ENCODE measurements around the gene FLACC1.
A peak's percentile ranks its signal among the peaks of the same experiment; 100 is the strongest.

The FLACC1 gene

DNA sequence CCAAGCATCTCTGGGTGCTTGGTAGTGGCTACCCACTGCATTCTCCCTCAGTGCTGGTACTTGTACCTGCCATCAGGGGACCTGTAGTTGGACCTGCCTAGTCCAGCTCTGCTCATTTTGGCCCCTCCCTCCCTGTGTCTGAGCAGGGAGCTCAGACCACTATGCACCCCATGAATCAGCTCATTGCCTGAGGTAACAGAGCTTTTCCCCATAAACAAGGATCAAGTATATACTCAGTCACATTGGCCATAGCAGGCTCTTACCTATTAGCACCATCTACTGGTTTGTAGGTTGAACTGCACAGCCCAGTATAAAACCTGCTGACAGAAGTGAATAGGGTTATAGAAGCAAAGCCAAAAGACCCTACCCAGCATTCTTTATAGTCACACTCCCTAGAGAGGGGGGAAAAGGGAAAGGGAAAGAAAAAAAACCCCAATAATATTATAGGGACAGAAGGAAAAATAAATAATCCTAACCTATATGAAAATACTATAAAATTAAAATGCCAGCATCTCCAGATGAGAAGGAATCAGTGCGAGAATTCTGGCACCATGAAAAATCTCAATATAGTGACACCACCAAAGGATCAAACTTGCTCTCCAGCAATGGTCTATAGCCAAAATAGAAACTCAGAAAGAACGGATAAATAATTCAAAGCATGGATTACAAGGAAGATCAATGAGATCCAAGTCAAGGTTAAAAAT is 6.9 kb upstream of the FLACC1 start:
- in situ Hi-C loops (cut with MboI; ENCODE audit: low sequenced_read_pairs, unreplicated experiment), result loop anchor here (5.0 kb wide), 1 partner anchor 127 kb away; no protein-coding TSS in a partner anchor
- TF ChIP-seq, protein P1, sequence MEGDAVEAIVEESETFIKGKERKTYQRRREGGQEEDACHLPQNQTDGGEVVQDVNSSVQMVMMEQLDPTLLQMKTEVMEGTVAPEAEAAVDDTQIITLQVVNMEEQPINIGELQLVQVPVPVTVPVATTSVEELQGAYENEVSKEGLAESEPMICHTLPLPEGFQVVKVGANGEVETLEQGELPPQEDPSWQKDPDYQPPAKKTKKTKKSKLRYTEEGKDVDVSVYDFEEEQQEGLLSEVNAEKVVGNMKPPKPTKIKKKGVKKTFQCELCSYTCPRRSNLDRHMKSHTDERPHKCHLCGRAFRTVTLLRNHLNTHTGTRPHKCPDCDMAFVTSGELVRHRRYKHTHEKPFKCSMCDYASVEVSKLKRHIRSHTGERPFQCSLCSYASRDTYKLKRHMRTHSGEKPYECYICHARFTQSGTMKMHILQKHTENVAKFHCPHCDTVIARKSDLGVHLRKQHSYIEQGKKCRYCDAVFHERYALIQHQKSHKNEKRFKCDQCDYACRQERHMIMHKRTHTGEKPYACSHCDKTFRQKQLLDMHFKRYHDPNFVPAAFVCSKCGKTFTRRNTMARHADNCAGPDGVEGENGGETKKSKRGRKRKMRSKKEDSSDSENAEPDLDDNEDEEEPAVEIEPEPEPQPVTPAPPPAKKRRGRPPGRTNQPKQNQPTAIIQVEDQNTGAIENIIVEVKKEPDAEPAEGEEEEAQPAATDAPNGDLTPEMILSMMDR (IDR thresholded peaks at IDR 0.05; ENCODE audit: borderline replicate concordance, control extremely low read depth, extremely low read depth, insufficient read depth, missing control alignments), result peak; percentile 68
- no peak for DNase-seq (ENCODE audit: low spot score)

DNA sequence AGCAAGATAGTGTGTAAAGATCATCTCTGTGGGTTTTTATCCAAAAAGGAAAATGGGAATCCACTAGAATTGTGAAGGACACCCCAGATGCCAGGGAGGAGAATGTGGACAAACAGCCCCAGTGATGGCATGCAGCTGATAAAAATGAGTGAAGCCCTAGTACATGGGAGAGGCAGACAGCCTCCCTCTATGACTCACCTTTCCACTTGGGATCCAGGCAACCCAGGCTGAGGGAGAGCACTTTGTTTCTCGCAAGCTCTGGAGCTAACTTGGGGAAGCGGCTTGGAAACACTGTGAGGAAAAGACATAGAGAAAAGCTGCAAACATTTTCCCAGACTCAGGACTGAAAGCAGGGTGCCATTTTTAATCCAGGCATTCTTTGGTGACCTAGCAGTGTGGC is 5.3 kb upstream of the FLACC1 start:
- TF ChIP-seq, protein P1 (IDR thresholded peaks at IDR 0.05; ENCODE audit: borderline replicate concordance, control extremely low read depth, extremely low read depth, insufficient read depth, missing control alignments), result no peak
- in situ Hi-C loops (cut with MboI; ENCODE audit: low sequenced_read_pairs, unreplicated experiment), result loop anchor here (5.0 kb wide), 1 partner anchor 125 kb away; no protein-coding TSS in a partner anchor
- no peak for DNase-seq (ENCODE audit: low spot score)

DNA sequence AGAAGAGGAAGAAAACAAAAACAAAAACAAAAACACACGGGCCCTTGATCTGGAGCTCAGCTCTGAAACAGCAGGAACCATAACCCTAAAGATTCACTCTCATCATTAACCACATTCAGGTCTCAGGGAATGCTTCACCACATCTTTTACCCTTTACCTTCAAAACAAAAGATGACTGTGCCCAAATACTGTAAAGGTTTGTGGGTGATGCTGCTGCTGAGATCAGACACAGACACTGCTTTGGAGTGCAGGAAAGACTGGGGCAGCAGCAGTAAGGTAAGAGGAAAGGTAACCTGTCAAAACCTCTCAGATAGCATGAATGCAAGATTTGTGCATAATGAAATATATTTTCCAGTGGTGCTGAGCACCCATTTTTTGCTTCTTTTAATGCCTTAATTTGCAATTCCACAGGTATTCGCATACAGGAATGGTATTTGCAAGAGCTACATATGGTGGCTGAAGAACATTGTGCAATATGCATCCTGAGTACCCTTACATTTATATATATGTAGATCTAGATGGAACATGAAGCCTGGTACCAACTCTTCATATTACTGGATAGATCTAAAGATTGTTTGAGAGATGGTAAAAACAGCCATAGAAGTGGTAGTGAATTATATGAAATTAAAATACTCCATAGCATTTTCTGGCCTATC is 4.1 kb upstream of the FLACC1 start:
- TF ChIP-seq, protein P1 (IDR thresholded peaks at IDR 0.05; ENCODE audit: borderline replicate concordance, control extremely low read depth, extremely low read depth, insufficient read depth, missing control alignments), result no peak
- in situ Hi-C loops (cut with MboI; ENCODE audit: low sequenced_read_pairs, unreplicated experiment), result loop anchor here (5.0 kb wide), 1 partner anchor 124 kb away; no protein-coding TSS in a partner anchor
- no peak for DNase-seq (ENCODE audit: low spot score)

DNA sequence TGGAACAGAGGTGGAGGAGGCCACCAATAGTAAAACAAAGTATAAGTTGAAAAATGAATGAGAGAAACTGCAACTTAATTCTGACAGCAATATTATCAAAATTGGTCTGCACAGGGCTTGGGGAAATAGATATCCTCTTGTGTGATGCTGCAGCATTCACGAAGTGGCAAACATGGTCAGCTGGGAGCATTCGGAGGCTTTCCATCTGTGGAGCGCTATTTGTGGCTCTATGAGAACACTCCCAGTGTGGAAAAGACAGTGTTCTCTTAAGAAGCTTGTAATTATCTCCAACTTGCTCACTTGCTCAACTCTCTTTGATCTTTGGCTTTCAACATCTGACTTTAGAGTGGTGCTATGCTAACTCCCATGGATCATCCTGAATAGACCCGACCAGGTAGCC is 3.1 kb upstream of the FLACC1 start:
- no peak for DNase-seq (ENCODE audit: low spot score)
- in situ Hi-C loops (cut with MboI; ENCODE audit: low sequenced_read_pairs, unreplicated experiment), result loop anchor here (5.0 kb wide), 1 partner anchor 123 kb away; no protein-coding TSS in a partner anchor
- TF ChIP-seq, protein P1 (IDR thresholded peaks at IDR 0.05; ENCODE audit: borderline replicate concordance, control extremely low read depth, extremely low read depth, insufficient read depth, missing control alignments), result no peak

DNA sequence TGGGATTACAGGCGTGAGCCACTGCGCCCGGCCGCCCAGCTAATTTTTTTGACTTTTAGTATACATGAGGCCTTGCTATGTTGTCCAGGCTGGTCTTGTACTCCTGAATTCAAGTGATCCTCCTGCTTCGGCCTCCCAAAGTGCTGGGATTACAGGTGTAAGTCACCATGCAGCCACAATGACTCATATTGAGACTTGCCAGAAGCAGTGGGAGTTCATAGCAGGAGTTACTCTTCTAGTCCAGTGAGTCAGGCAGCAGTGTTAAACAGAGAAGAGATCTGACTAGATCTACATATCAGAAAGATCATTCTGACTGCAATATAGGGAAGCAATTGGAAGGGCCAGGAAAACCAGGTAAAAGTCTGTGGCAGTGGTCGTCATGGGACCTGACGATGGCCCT is 1.5 kb upstream of the FLACC1 start:
- TF ChIP-seq, protein P1 (IDR thresholded peaks at IDR 0.05; ENCODE audit: borderline replicate concordance, control extremely low read depth, extremely low read depth, insufficient read depth, missing control alignments), result no peak
- in situ Hi-C loops (cut with MboI; ENCODE audit: low sequenced_read_pairs, unreplicated experiment), result no loop called here
- DNase-seq (ENCODE audit: low spot score), result no peak

DNA sequence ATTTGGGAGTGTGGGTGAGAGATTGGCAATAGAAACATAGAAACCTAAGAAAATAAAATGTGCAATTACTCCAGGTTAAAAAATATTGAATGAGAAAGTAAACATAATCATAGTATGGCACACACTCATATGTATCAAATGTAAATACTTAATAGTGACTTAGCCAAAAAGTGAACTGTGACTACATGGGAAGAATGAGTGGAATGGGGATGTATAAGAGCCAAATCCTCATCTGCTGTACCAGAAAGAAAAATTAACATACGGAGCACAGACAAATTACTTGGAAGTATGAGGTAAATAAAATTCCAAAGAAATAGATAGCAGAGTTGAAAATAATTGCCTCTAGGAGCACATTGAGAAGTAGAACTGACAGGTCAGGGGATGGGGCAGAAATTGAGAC is 4.0 kb downstream of the FLACC1 start:
- DNase-seq (ENCODE audit: low spot score), result no peak
- in situ Hi-C loops (cut with MboI; ENCODE audit: low sequenced_read_pairs, unreplicated experiment), result no loop called here
- TF ChIP-seq, protein P1 (IDR thresholded peaks at IDR 0.05; ENCODE audit: borderline replicate concordance, control extremely low read depth, extremely low read depth, insufficient read depth, missing control alignments), result no peak
